ENCODE measurements around the gene CHCHD6. TPM values are rescaled to one million over a fixed set of nuclear protein-coding genes. Genes with fewer than 3 reads are reported as not detected.

The CHCHD6 gene
- total RNA-seq, 2 donors from 2014 or later: 9.3 to 13.2 TPM

DNA sequence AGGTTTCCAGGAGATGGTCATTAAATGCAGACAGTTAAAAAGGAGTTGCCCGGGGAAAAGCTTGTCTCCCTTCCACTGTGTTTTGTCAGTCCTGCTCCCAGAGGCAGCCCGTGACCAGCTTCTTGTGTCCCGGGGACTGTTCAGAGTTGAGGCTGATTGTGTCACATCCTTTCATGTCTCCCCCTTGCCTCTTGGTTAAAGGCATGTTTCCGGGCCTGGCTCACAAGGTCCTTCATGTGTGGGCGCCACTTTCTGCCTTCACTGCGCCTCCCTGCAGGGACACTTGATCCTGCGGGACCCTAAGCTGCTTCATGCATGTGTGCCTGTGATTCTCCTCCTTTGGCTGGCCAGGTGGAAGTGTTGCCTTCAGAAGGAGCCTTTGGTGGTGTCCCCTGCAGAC, 9.2 kb downstream of the CHCHD6 start:
- H3K36me3 ChIP-seq: no peaks in the 10 kb centered on the region
- no peaks in the 10 kb centered on the region for H3K27me3 ChIP-seq
- no peak overlapping the region for H3K4me3 ChIP-seq
- intact Hi-C loops (cut with DNase I): no loop called here
- no peaks in the 10 kb centered on the region for H3K4me1 ChIP-seq
- H3K27ac ChIP-seq: no peak overlapping the region
- no peak for DNase-seq
- TF ChIP-seq, protein P1, sequence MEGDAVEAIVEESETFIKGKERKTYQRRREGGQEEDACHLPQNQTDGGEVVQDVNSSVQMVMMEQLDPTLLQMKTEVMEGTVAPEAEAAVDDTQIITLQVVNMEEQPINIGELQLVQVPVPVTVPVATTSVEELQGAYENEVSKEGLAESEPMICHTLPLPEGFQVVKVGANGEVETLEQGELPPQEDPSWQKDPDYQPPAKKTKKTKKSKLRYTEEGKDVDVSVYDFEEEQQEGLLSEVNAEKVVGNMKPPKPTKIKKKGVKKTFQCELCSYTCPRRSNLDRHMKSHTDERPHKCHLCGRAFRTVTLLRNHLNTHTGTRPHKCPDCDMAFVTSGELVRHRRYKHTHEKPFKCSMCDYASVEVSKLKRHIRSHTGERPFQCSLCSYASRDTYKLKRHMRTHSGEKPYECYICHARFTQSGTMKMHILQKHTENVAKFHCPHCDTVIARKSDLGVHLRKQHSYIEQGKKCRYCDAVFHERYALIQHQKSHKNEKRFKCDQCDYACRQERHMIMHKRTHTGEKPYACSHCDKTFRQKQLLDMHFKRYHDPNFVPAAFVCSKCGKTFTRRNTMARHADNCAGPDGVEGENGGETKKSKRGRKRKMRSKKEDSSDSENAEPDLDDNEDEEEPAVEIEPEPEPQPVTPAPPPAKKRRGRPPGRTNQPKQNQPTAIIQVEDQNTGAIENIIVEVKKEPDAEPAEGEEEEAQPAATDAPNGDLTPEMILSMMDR (IDR thresholded peaks at IDR 0.05): no peak
- no peak overlapping the region for H3K9ac ChIP-seq (ENCODE audit: low read depth in 2 of 2, low read length in 2 of 2)
- no peaks in the 10 kb centered on the region for H3K9me3 ChIP-seq

DNA sequence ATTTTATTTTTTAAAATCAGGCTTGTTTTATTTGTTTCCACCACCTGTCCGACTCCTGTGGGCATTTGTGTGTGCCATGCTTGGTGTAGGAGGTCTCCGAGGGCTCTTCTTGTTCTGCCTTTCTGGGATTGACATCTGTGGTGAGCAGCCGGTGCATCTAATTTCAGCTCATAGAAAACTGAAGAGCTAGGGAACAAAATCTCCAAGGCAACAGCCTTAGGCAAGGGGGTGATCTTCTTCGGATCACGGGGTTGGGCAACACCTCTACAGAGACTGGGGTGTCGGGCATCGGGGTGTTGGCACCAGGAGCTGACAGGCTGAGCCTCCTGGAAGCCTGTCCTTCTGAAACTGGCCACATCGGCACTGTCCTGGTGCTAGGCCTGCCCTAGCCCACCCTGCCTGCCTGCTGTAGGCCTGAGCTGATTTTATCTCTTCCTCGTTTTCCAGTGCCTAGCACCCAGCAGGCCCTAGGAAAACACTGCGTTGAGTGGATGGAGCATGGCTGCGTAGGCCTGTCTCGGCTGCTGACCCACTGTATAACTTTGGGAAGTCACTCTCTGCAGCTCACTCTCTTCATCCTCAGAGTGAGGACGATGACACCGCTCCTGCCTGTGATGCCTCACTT, 10.3 kb downstream of the CHCHD6 start:
- TF ChIP-seq, protein P1 (IDR thresholded peaks at IDR 0.05): no peak
- H3K36me3 ChIP-seq: no peaks in the 10 kb centered on the region
- no peak overlapping the region for H3K27ac ChIP-seq
- no peak overlapping the region for H3K9ac ChIP-seq (ENCODE audit: low read depth in 2 of 2, low read length in 2 of 2)
- no peaks in the 10 kb centered on the region for H3K27me3 ChIP-seq
- H3K4me3 ChIP-seq: no peak overlapping the region
- intact Hi-C loops (cut with DNase I): no loop called here
- H3K9me3 ChIP-seq: no peaks in the 10 kb centered on the region
- H3K4me1 ChIP-seq: no peaks in the 10 kb centered on the region
- no peak for DNase-seq

DNA sequence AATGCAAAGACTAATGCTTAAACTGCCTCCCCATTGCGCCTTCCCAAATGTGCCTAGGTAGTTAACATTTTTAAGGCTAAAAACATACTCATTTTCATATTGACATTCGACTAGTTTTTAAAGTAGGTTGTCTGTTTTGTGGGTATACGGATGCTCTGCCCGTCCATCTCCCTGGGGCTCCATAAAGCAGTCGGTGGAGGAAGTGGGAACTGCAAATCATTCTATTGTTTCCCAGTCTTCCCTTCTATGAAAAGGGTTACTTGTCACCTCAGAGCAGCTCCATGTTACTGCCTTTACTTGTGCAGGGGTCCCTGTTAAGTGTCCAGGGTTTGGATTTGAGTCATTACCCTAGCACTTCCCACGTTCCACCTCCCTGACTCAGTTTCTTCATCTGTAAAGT, 10.9 kb downstream of the CHCHD6 start:
- no peak overlapping the region for H3K9ac ChIP-seq (ENCODE audit: low read depth in 2 of 2, low read length in 2 of 2)
- no peaks in the 10 kb centered on the region for H3K9me3 ChIP-seq
- no peaks in the 10 kb centered on the region for H3K36me3 ChIP-seq
- H3K27ac ChIP-seq: no peak overlapping the region
- H3K4me1 ChIP-seq: no peaks in the 10 kb centered on the region
- intact Hi-C loops (cut with DNase I): no loop called here
- DNase-seq: no peak
- TF ChIP-seq, protein P1 (IDR thresholded peaks at IDR 0.05): no peak
- no peak overlapping the region for H3K4me3 ChIP-seq
- no peaks in the 10 kb centered on the region for H3K27me3 ChIP-seq

DNA sequence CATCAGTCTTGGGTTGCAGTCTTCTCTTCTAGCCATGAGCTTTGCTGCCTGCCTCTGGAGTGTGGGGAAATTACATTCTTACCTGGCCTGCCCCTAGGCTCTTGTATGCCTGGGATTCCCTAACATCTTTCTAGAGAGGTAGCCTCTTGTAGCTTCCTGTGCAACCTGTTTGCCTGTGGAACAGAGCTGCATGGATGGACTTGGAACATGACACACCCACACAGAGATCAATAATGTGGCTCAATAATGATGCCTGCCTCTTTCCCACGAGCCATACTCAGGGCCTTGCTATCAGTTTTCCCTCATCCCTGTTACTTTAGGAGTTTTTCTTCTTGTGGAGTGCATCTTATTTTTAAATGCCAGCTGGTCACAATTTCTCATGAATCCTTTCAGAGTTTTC, 11.4 kb downstream of the CHCHD6 start:
- intact Hi-C loops (cut with DNase I): no loop called here
- Histone ChIP-seq H3K27me3 (no peaks in the 10 kb centered on the region), H3K36me3 (no peaks in the 10 kb centered on the region), H3K4me1 (no peaks in the 10 kb centered on the region), H3K9me3 (no peaks in the 10 kb centered on the region), H3K4me3 (no peak overlapping the region), H3K27ac (no peak overlapping the region), H3K9ac (ENCODE audit: low read depth in 2 of 2, low read length in 2 of 2) (no peak overlapping the region)
- TF ChIP-seq, protein P1 (IDR thresholded peaks at IDR 0.05): no peak
- DNase-seq: no peak

DNA sequence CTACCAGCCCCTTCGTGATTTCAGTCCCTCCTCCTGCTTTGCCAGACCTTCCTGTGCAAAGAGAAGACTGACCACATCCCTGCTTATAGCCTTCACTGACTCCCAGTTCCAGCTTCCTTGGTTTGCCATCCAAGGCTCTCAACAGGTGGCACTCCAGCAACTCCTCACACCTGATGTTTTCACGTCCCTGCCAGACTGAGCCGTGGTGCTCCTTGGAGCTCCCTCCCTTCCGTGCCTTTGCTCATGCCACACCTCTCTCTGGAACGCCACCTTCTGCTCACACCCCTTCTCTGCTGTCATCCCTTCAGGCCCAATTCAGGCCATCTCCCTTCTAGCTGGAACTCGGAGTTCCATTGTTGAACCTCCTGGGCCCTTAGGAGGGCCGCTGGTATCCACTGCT, 12.0 kb downstream of the CHCHD6 start:
- Histone ChIP-seq H3K4me1 (no peaks in the 10 kb centered on the region), H3K27me3 (no peaks in the 10 kb centered on the region), H3K36me3 (no peaks in the 10 kb centered on the region), H3K9me3 (no peaks in the 10 kb centered on the region), H3K27ac (no peak overlapping the region), H3K9ac (ENCODE audit: low read depth in 2 of 2, low read length in 2 of 2) (no peak overlapping the region), H3K4me3 (no peak overlapping the region)
- TF ChIP-seq, protein P1 (IDR thresholded peaks at IDR 0.05): no peak
- no peak for DNase-seq
- intact Hi-C loops (cut with DNase I): no loop called here

Data from colonic mucosa (tissue), 4 donors.